Measurements from ENCODE around the gene PLAC8L1. TPM values are rescaled to one million over a fixed set of nuclear protein-coding genes. Genes with fewer than 3 reads are reported as not detected.

Gene PLAC8L1
- total RNA-seq, 1 donor from 2014 or later: not detected

GRCh38 chr5:146042628-146043279 lies 62.6 kb downstream of the PLAC8L1 start:
- peak; percentile 19 for DNase-seq (ENCODE audit: low read depth, low spot score)

- no peak for DNase-seq (ENCODE audit: low read depth, low spot score)
These were observed 64.1 kb downstream of the PLAC8L1 start for GRCh38 chr5:146041180-146041789.

GRCh38 chr5:146040527-146040926 lies 64.8 kb downstream of the PLAC8L1 start:
- DNase-seq (ENCODE audit: low read depth, low spot score): no peak

DNA sequence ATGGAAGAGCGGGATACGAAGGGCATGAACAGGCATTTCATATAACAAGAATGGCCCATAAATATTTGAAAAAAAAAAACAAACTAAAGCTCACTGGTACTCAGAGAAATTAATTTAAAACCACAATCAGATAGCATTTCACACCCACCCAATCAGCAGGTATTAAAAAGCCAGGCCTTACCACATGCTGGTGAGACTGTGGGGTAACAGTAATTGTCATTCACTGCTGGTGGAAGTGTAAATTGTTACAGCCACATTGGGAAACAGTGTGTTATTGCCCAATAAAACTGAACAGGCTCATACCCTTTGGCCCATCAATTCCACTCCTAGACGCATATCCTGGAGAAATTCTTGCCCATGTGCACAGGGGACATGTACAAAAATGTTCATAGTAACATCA lies 66.0 kb downstream of the PLAC8L1 start:
- DNase-seq (ENCODE audit: low read depth, low spot score): no peak

- DNase-seq (ENCODE audit: low read depth, low spot score): no peak
These were observed 70.8 kb downstream of the PLAC8L1 start for GRCh38 chr5:146034605-146035004.

Other genes with a start within 250 kb of the PLAC8L1 start
- not detected in 2 replicates for gene GRXCR2, start 232.6 kb downstream of the PLAC8L1 start, total RNA-seq
- 1.3 and 2.5 TPM in 2 replicates for gene SH3RF2, start 169.0 kb downstream of the PLAC8L1 start, total RNA-seq
- gene LARS1, start 77.1 kb upstream of the PLAC8L1 start, total RNA-seq: 146 and 195 TPM in 2 replicates
- gene RBM27, start 98.0 kb upstream of the PLAC8L1 start, total RNA-seq: 23.4 and 29.0 TPM in 2 replicates
- gene POU4F3, start 233.3 kb upstream of the PLAC8L1 start, total RNA-seq: 0.04 and 0.07 TPM in 2 replicates

All from pulmonary artery endothelial cell (primary cell).